HEK293T (cell line): Measurements from ENCODE around the gene SHFL.

Source experiments
- ARNT ChIP-seq: fragments of 450-650 bp; IDR thresholded peaks from 2 replicates; pipeline ENCODE4 v1.6.1; 2017; ENCODE audit warnings: mild to moderate bottlenecking
- BHLHE40 ChIP-seq: fragments of 450-650 bp; IDR thresholded peaks from 2 replicates; pipeline ENCODE4 v1.6.1; 2016; ENCODE audit warnings: mild to moderate bottlenecking, moderate library complexity, borderline replicate concordance
- CTBP1 ChIP-seq: fragments of 450-650 bp; IDR thresholded peaks from 2 replicates; pipeline ENCODE4 v1.6.1; 2016; ENCODE audit warnings: borderline replicate concordance
- ELF4 ChIP-seq: fragments of 450-650 bp; IDR thresholded peaks from 2 replicates; pipeline ENCODE4 v1.6.1; 2017; ENCODE audit warnings: antibody characterized with exemption
- FOXA1 ChIP-seq: fragments of 450-650 bp; IDR thresholded peaks from 2 replicates; pipeline ENCODE4 v1.6.1; 2016; ENCODE audit warnings: mild to moderate bottlenecking
- FOXK2 ChIP-seq: fragments of 450-650 bp; IDR thresholded peaks from 2 replicates; pipeline ENCODE4 v1.6.1; 2016; ENCODE audit warnings: mild to moderate bottlenecking
- FOXM1 ChIP-seq: fragments of 450-650 bp; IDR thresholded peaks from 2 replicates; pipeline ENCODE4 v1.6.1; 2017; ENCODE audit warnings: mild to moderate bottlenecking, borderline replicate concordance
- HDGF ChIP-seq: fragments of 450-650 bp; IDR thresholded peaks from 2 replicates; pipeline ENCODE4 v1.6.1; 2017; ENCODE audit warnings: antibody characterized with exemption, borderline replicate concordance
- NFRKB ChIP-seq: fragments of 450-650 bp; IDR thresholded peaks from 2 replicates; pipeline ENCODE4 v1.6.1; 2016; ENCODE audit warnings: mild to moderate bottlenecking, moderate library complexity
- SP1 ChIP-seq: fragments of 450-650 bp; IDR thresholded peaks from 2 replicates; pipeline ENCODE4 v1.6.1; 2017
- SUZ12 ChIP-seq: fragments of 450-650 bp; IDR thresholded peaks from 2 replicates; pipeline ENCODE4 v1.6.1; 2016; ENCODE audit warnings: mild to moderate bottlenecking
- TARDBP ChIP-seq: fragments of 450-650 bp; IDR thresholded peaks from 2 replicates; pipeline ENCODE4 v1.6.1; 2016
- ZNF384 ChIP-seq: fragments of 450-650 bp; IDR thresholded peaks from 2 replicates; pipeline ENCODE4 v1.6.1; 2016

DNA sequence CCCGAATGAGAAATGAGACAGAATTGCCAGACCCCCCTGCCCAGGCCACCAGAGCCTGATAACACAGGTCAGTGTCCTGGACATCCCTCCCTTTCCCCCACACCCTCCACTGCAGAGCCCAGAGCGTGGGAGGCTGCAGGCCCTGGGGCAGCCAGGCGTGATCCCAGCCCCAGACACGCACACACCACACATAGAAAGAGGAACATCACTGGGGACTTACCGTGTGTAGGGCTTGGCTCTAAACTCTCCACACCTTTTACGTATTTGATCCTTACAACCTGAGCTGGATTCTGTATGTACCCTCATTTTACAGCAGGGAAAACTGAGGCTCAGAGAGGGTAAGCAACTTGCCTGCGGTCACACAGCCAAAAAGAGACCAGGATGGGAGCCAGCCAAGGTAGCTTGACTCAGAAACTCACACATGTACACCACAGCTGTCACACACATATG lies 16.7 kb downstream of the SHFL start:
- TF ChIP-seq FOXM1: no peak
- TF ChIP-seq NFRKB: no peak
- TF ChIP-seq TARDBP: no peak
- TF ChIP-seq BHLHE40: no peak
- TF ChIP-seq FOXK2: no peak
- TF ChIP-seq FOXA1: no peak
- TF ChIP-seq ARNT: no peak
- no peak for TF ChIP-seq HDGF
- no peak for TF ChIP-seq SP1
- TF ChIP-seq ELF4: no peak
- no peak for TF ChIP-seq SUZ12
- TF ChIP-seq ZNF384: no peak
- TF ChIP-seq CTBP1: no peak
